Suprapubic skin (tissue), 3 donors: Measurements from ENCODE around the gene GSTT2B.
"Not testable (repeated sequence)": the region's sequence is repeated elsewhere in the genome, so short reads cannot be mapped to it uniquely, and the experiment has no call there.

ENCODE experiments used
- CTCF ChIP-seq, 2 donors: fragments of 200-600 bp in 1 of 2; fragments of 450-650 bp in 1 of 2; sonication (generic) in 1 of 2; IDR thresholded peaks; one replicate each; pipeline ENCODE4 v1.5.1; 2016 to 2019; ENCODE audit warnings: antibody characterized with exemption in 2 of 2, mild to moderate bottlenecking in 1 of 2, moderate library complexity in 1 of 2
- EP300 ChIP-seq: sonication (generic); formaldehyde crosslinking; IDR thresholded peaks from one replicate; pipeline ENCODE4 v1.6.1; 2017; ENCODE audit warnings: antibody characterized with exemption
- POLR2A ChIP-seq, 2 donors: fragments of 450-650 bp; IDR thresholded peaks; one replicate each; pipeline ENCODE4 v1.6.1; 2017; ENCODE audit warnings: antibody characterized with exemption in 2 of 2, mild to moderate bottlenecking in 2 of 2, moderate library complexity in 2 of 2

- TF ChIP-seq EP300; CTCF (IDR thresholded peaks at IDR 0.05); POLR2A (IDR thresholded peaks at IDR 0.05): not testable (repeated sequence)
These were observed 6.0 kb downstream of the GSTT2B start for GRCh38 chr22:23954991-23955305.
